ENCODE data around the gene C5AR2. TPM values are rescaled to one million over a fixed set of nuclear protein-coding genes. Genes with fewer than 3 reads are reported as not detected.
"Not testable (repeated sequence)": the region's sequence is repeated elsewhere in the genome, so short reads cannot be mapped to it uniquely, and the experiment has no call there.

The C5AR2 gene
- total RNA-seq, 1 experiment from 2014 or later = not detected

GRCh38 chr19:47323409-47323808 is 8.6 kb upstream of the C5AR2 start:
- DNase-seq (ENCODE audit: low spot score) = no peak

GRCh38 chr19:47323872-47324271 is 8.1 kb upstream of the C5AR2 start:
- no peak for DNase-seq (ENCODE audit: low spot score)

GRCh38 chr19:47324502-47324901 is 7.5 kb upstream of the C5AR2 start:
- no peak for DNase-seq (ENCODE audit: low spot score)

- no peak for DNase-seq (ENCODE audit: low spot score)
Measured at GRCh38 chr19:47330466-47330869, 1.5 kb upstream of the C5AR2 start.

- DNase-seq (ENCODE audit: low spot score) = no peak
Measured at GRCh38 chr19:47331490-47331889, 485 bp upstream of the C5AR2 start.

- DNase-seq (ENCODE audit: low spot score) = not testable (repeated sequence)
Measured at GRCh38 chr19:47336765-47337718, 5.1 kb downstream of the C5AR2 start.

GRCh38 chr19:47339196-47339880 is 7.4 kb downstream of the C5AR2 start:
- DNase-seq (ENCODE audit: low spot score) = no peak

- DNase-seq (ENCODE audit: low spot score) = no peak
Measured at GRCh38 chr19:47340477-47341208, 8.7 kb downstream of the C5AR2 start.

GRCh38 chr19:47341734-47342133 is 9.8 kb downstream of the C5AR2 start:
- DNase-seq (ENCODE audit: low spot score) = no peak

- no peak for DNase-seq (ENCODE audit: low spot score)
Measured at GRCh38 chr19:47343194-47343802, 11.3 kb downstream of the C5AR2 start.

- DNase-seq (ENCODE audit: low spot score) = no peak
Measured at GRCh38 chr19:47344425-47344824, 12.4 kb downstream of the C5AR2 start.

GRCh38 chr19:47346024-47346423 is 14.0 kb downstream of the C5AR2 start:
- DNase-seq (ENCODE audit: low spot score) = not testable (repeated sequence)

GRCh38 chr19:47348819-47349795 is 17.1 kb downstream of the C5AR2 start, which contains the start of gene DHX34:
Gene DHX34 (plus strand): TSS chr19:47349315. CDS start chr19:47353031, 3,716 bp downstream.
- DNase-seq (ENCODE audit: low spot score) = peak; percentile 100

GRCh38 chr19:47350630-47351029 is 18.7 kb downstream of the C5AR2 start:
- no peak for DNase-seq (ENCODE audit: low spot score)

GRCh38 chr19:47351548-47351947 is 19.6 kb downstream of the C5AR2 start:
- DNase-seq (ENCODE audit: low spot score) = peak; percentile 60

GRCh38 chr19:47352095-47352494 is 20.1 kb downstream of the C5AR2 start:
- no peak for DNase-seq (ENCODE audit: low spot score)

- DNase-seq (ENCODE audit: low spot score) = peak; percentile 94
Measured at GRCh38 chr19:47353307-47353712, 21.3 kb downstream of the C5AR2 start.

GRCh38 chr19:47356900-47357299 is 24.9 kb downstream of the C5AR2 start:
- DNase-seq (ENCODE audit: low spot score) = no peak

- peak; percentile 35 for DNase-seq (ENCODE audit: low spot score)
Measured at GRCh38 chr19:47357788-47358680, 26.1 kb downstream of the C5AR2 start.
